ENCODE results near the gene AMFR. TPM values are rescaled to one million over a fixed set of nuclear protein-coding genes. Genes with fewer than 3 reads are reported as not detected.

The AMFR gene
- total RNA-seq, 1 donor from 2014 or later: 65.4 TPM

DNA sequence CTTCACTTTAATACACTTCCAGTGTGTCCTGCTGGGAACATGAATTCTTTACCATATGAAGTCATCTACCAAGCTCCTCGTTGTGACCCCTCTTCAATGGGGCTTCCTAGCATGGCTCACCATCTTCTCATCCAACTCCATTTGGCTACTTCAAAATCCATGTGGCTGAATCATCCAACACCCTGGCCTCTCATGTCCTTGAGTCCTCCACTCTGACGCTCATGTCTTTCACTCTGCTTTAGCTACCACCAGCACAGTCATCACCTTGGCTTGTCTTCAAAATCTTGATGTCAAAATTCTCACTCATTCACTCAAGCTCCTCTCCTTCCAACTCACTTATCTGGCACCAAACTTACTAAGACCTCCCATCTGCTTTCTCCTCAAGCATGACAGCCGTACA lies 35.8 kb downstream of the AMFR start:
- Mint-ChIP-seq H3K36me3 (peaks cover 49% of the 10 kb centered on the region), H3K4me1 (ENCODE audit: unreplicated experiment) (no peaks in the 10 kb centered on the region), H3K4me3 (no peak overlapping the region), H3K9me3 (no peaks in the 10 kb centered on the region), H3K27ac (no peak overlapping the region), H3K27me3 (no peaks in the 10 kb centered on the region)
- TF ChIP-seq, protein P1, sequence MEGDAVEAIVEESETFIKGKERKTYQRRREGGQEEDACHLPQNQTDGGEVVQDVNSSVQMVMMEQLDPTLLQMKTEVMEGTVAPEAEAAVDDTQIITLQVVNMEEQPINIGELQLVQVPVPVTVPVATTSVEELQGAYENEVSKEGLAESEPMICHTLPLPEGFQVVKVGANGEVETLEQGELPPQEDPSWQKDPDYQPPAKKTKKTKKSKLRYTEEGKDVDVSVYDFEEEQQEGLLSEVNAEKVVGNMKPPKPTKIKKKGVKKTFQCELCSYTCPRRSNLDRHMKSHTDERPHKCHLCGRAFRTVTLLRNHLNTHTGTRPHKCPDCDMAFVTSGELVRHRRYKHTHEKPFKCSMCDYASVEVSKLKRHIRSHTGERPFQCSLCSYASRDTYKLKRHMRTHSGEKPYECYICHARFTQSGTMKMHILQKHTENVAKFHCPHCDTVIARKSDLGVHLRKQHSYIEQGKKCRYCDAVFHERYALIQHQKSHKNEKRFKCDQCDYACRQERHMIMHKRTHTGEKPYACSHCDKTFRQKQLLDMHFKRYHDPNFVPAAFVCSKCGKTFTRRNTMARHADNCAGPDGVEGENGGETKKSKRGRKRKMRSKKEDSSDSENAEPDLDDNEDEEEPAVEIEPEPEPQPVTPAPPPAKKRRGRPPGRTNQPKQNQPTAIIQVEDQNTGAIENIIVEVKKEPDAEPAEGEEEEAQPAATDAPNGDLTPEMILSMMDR (conservative IDR thresholded peaks at IDR 0.05): no peak
- no peak for DNase-seq (ENCODE audit: extremely low spot score, unreplicated experiment)

DNA sequence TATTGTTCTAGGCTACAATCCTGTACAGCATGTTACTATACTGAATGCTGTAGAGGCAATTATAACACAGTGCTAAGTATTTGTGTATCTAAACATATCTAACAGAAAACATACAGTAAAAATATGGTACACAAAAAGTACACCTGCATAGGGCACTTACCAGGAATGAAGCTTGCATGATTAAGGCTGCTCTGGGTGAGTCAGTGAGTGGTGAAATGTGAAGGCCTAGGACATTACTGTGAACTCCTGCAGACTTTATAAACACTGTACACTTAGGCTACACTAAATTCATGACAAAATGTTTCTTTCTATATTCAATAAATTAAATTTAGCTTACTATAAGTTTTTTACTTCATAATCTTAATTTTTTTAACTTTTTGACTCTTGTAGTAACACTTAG lies 37.1 kb downstream of the AMFR start:
- H3K27me3 Mint-ChIP-seq: no peaks in the 10 kb centered on the region
- no peak overlapping the region for H3K4me3 Mint-ChIP-seq
- H3K9me3 Mint-ChIP-seq: no peaks in the 10 kb centered on the region
- H3K36me3 Mint-ChIP-seq: peaks cover 55% of the 10 kb centered on the region
- no peak for DNase-seq (ENCODE audit: extremely low spot score, unreplicated experiment)
- TF ChIP-seq, protein P1 (conservative IDR thresholded peaks at IDR 0.05): no peak
- H3K4me1 Mint-ChIP-seq (ENCODE audit: unreplicated experiment): peaks cover 5% of the 10 kb centered on the region
- H3K27ac Mint-ChIP-seq: no peak overlapping the region

DNA sequence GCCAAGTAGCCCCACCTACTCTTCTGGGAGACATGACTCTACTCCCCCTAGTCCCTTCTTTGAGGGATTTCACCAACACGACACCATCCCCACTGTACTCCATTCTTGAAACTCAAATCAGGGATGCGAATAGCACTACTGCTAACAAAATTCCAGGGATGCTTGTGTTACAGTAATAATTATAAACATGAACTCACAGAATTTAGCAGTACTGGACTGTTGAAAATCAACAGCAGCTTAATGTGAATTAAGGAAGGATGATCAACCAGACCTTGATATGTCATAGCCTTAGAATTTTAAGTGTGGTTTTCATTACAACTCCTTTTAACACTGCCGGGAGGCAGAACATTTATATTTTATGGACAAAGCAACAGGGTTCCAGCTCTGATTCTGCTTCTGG lies 37.9 kb downstream of the AMFR start:
- Mint-ChIP-seq H3K4me3 (no peak overlapping the region), H3K36me3 (peaks cover 57% of the 10 kb centered on the region), H3K27ac (no peak overlapping the region), H3K27me3 (no peaks in the 10 kb centered on the region), H3K4me1 (ENCODE audit: unreplicated experiment) (peaks cover 10% of the 10 kb centered on the region), H3K9me3 (no peaks in the 10 kb centered on the region)
- DNase-seq (ENCODE audit: extremely low spot score, unreplicated experiment): no peak
- TF ChIP-seq, protein P1 (conservative IDR thresholded peaks at IDR 0.05): no peak

DNA sequence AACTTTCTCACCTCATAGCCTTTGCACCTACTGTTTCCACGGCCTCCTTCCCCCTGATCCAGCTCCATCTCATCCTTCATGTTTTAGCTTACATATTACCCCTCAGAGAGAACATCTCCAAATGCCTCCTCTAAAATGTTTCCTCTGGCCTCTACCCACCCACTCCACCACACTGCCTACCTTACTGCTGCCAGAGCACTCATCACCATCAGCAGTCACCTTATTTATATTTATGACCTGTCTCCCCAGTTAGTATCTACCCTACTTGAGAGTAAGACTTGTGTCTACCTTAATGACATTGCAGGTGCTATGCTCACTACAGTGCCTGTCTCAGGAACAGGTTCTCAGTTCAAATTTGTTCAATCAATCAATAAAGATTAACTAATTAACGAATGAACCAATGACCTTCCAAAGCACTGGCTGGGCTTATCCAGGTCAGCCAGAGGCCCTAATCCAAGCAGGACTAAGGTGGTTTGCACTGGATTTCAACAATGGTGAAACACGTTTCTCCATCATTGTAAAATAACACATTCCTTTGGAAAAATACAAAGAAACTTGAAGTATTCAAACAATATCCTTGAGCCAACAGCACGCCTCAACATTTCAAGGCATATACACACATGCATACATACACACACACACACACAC lies 41.1 kb downstream of the AMFR start:
- Mint-ChIP-seq H3K27me3 (no peaks in the 10 kb centered on the region), H3K27ac (no peak overlapping the region), H3K4me1 (ENCODE audit: unreplicated experiment) (peaks cover 10% of the 10 kb centered on the region), H3K4me3 (no peak overlapping the region), H3K36me3 (peaks cover 60% of the 10 kb centered on the region), H3K9me3 (peaks cover 5% of the 10 kb centered on the region)
- DNase-seq (ENCODE audit: extremely low spot score, unreplicated experiment): no peak
- TF ChIP-seq, protein P1 (conservative IDR thresholded peaks at IDR 0.05): no peak

DNA sequence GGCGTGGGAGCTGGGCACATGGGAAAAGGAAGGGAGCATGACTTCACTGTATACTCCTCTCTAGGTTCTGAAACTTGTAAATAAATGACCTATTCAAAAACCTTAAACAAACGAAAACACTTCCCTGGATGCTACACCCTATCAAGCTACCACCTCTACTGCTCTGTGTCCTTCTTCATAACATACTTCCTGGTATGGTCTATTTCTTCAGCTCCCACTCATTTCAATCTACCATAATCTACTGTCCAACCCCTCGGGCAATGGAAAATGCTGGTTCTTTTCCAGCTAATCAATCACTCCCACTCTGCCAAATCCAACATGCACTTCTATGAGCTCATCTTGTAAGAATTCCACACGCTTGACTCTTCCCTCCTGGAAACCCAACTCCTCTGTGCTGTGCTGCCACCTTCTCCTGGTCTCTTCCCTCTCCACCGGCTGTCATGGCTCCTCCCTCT lies 42.4 kb downstream of the AMFR start:
- peak overlapping the region; percentile 7 for H3K4me3 Mint-ChIP-seq
- H3K36me3 Mint-ChIP-seq: peaks cover 69% of the 10 kb centered on the region

More for the DNA sequence above, 42.4 kb downstream of the AMFR start:
- DNase-seq (ENCODE audit: extremely low spot score, unreplicated experiment): no peak
- Mint-ChIP-seq H3K9me3 (peaks cover 5% of the 10 kb centered on the region), H3K4me1 (ENCODE audit: unreplicated experiment) (peaks cover 10% of the 10 kb centered on the region), H3K27me3 (no peaks in the 10 kb centered on the region), H3K27ac (peak overlapping the region; percentile 19)
- TF ChIP-seq, protein P1 (conservative IDR thresholded peaks at IDR 0.05): no peak
